ENCODE data around the gene SGTB. TPM values are rescaled to one million over a fixed set of nuclear protein-coding genes. Genes with fewer than 3 reads are reported as not detected.

Gene SGTB
- total RNA-seq, 2 experiments from 2014 or later: 17.0 to 18.5 TPM

DNA sequence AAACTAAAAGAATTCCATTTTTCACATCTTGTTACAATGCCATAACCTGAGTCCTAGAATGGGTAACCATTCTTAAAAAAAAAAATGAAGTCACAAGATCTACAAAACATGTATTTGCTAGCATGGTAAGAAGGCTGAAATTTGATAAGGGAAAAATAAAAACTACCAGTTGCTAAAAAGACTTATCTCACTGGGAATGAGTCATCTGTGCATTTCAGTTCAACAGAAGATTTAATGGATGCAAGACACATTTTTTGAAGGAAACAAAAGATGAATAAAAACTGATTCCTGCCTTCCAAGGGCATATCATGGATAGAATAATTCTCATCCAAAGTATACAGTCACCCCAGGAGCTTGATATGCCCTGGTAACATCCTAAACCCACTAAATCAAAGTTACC is 47.2 kb downstream of the SGTB start:
- no peak for ATAC-seq
- ChIA-PET CTCF (interaction anchor here (0.8 kb wide), 1 partner anchor 12 kb away, joined by 3 read pairs; no protein-coding TSS in a partner anchor), POLR2A (no interaction called here)
- Mint-ChIP-seq H3K4me3 (no peak overlapping the region), H3K27me3 (no peaks in the 10 kb centered on the region), H3K9me3 (no peaks in the 10 kb centered on the region), H3K4me1 (ENCODE audit: low read depth) (peaks cover 40% of the 10 kb centered on the region), H3K27ac (peak overlapping the region; percentile 66), H3K36me3 (ENCODE audit: low read depth) (peaks cover 46% of the 10 kb centered on the region)
- intact Hi-C loops (cut with micrococcal nuclease): no loop called here
- no peak for DNase-seq
- TF ChIP-seq, protein P1, sequence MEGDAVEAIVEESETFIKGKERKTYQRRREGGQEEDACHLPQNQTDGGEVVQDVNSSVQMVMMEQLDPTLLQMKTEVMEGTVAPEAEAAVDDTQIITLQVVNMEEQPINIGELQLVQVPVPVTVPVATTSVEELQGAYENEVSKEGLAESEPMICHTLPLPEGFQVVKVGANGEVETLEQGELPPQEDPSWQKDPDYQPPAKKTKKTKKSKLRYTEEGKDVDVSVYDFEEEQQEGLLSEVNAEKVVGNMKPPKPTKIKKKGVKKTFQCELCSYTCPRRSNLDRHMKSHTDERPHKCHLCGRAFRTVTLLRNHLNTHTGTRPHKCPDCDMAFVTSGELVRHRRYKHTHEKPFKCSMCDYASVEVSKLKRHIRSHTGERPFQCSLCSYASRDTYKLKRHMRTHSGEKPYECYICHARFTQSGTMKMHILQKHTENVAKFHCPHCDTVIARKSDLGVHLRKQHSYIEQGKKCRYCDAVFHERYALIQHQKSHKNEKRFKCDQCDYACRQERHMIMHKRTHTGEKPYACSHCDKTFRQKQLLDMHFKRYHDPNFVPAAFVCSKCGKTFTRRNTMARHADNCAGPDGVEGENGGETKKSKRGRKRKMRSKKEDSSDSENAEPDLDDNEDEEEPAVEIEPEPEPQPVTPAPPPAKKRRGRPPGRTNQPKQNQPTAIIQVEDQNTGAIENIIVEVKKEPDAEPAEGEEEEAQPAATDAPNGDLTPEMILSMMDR (IDR thresholded peaks at IDR 0.05): no peak

DNA sequence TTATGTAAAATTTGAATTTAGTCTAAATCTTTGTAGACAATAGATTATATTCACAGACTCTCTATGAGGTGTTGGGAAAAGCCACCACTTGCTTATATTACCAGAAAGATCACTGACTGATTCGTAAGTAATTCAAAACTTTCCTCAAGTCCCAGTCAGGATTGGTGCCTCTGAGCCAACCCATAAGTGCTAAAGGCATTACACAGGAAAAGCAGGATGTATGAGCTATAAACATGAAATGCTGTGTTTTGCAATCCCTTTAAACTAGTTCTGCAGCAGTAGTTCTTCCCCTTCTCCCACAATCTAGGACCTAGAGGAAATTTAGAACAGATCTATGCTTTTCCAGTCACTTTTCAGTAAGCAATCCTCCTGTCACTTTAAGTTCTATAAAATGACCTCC is 49.1 kb downstream of the SGTB start:
- Mint-ChIP-seq H3K4me1 (ENCODE audit: low read depth) (peaks cover 32% of the 10 kb centered on the region), H3K9me3 (no peaks in the 10 kb centered on the region), H3K36me3 (ENCODE audit: low read depth) (peaks cover 32% of the 10 kb centered on the region), H3K27me3 (no peaks in the 10 kb centered on the region), H3K27ac (peak overlapping the region; percentile 9), H3K4me3 (no peak overlapping the region)
- ATAC-seq (no peak), DNase-seq (no peak)
- TF ChIP-seq, protein P1 (IDR thresholded peaks at IDR 0.05): no peak
- ChIA-PET POLR2A (interaction anchor here (1.2 kb wide), 1 partner anchor 47 kb away, joined by 4 read pairs; no protein-coding TSS in a partner anchor), CTCF (interaction anchor here (1.0 kb wide), 1 partner anchor 41 kb away, joined by 3 read pairs; no protein-coding TSS in a partner anchor)
- intact Hi-C loops (cut with micrococcal nuclease): no loop called here

DNA sequence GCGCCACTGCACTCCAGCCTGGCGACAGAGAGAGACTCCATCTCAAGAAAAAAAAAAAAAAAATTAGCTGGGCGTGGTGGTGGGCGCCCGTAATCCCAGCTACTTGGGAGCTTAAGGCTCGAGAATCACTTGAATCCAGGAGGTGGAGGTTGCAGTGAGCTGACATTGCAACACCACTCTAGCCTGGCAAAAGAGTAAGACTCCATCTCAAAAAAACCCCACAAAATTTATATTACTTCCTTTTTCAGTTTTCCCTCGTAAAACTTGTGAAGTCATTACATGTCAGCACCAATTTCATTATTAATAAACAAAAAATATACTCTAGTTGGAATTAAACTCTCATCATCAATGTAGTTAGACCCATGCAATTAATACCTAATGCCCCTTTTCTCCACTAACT is 53.2 kb downstream of the SGTB start:
- intact Hi-C loops (cut with micrococcal nuclease): no loop called here
- Mint-ChIP-seq H3K4me3 (no peak overlapping the region), H3K27ac (no peak overlapping the region), H3K9me3 (no peaks in the 10 kb centered on the region), H3K27me3 (no peaks in the 10 kb centered on the region), H3K4me1 (ENCODE audit: low read depth) (peaks cover 1% of the 10 kb centered on the region), H3K36me3 (ENCODE audit: low read depth) (peaks cover 3% of the 10 kb centered on the region)
- TF ChIP-seq, protein P1 (IDR thresholded peaks at IDR 0.05): no peak
- no peak for DNase-seq
- POLR2A ChIA-PET: no interaction called here
- CTCF ChIA-PET: no interaction called here
- no peak for ATAC-seq

DNA sequence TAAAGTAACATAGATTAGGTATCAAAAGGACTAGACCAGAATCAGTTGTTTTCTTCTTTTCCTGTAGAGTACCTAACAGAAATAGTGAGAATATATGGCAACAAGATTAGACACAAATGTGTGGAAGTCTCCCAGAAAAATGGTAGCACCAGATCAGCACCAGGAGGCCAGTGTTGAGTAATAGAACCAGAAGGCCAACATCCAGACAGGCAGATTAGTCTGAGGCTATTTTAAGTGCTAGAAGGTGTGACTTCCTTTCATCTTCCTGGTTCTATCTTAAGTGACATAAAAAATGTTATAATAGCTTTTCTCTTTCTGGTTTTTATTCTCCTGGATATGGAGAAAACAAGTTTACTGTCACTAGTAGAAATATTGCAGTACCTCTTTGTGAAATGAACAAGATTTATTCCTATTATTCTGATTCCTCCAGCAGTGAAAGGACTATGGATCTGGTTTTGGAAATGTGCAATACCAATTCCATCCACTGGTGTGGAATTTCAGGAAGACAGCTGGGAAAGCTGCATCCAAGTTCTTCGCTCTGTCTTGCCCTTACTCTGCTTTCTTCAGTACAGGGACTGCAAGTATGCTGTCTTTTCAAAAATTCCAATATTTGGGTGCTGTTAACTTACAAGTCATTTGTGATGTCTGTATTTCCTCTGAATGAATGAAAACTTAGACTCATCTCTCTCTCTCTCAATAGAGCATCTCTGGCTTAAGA is 57.9 kb downstream of the SGTB start:
- peaks cover 11% of the 10 kb centered on the region for H3K36me3 Mint-ChIP-seq (ENCODE audit: low read depth)
- H3K27me3 Mint-ChIP-seq: no peaks in the 10 kb centered on the region
- peaks cover 8% of the 10 kb centered on the region for H3K4me1 Mint-ChIP-seq (ENCODE audit: low read depth)
- TF ChIP-seq, protein P1 (IDR thresholded peaks at IDR 0.05): no peak
- ChIA-PET POLR2A (no interaction called here), CTCF (interaction anchor here (1.3 to 2.2 kb wide), 3 partner anchors 11 to 21 kb away, joined by 3 to 7 read pairs (median 4); no protein-coding TSS in a partner anchor)
- ATAC-seq (no peak), DNase-seq (no peak)
- H3K27ac Mint-ChIP-seq: peak overlapping the region; percentile 80
- no peaks in the 10 kb centered on the region for H3K9me3 Mint-ChIP-seq
- no peak overlapping the region for H3K4me3 Mint-ChIP-seq
- intact Hi-C loops (cut with micrococcal nuclease): no loop called here

DNA sequence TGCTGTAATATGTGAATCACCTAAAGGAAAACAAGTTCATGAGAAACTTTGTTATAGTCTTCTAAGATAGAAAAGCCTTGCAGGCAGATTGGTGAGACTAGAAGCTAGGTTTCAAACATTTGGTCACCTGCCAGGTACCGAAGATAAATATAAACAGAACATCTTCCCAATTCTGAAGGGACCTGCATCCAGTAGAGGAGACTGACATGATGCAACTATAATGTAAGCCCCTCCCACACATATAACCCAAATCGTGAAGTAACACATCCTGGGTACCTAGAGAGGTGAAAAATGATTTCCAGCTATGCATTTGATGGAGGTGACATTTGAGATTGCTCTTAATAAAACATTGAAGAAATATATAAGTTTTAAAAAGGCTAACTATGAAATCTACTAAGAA is 67.2 kb downstream of the SGTB start:
- Mint-ChIP-seq H3K4me3 (no peak overlapping the region), H3K36me3 (ENCODE audit: low read depth) (peaks cover 18% of the 10 kb centered on the region), H3K27me3 (no peaks in the 10 kb centered on the region), H3K4me1 (ENCODE audit: low read depth) (peaks cover 2% of the 10 kb centered on the region), H3K27ac (peak overlapping the region; percentile 62), H3K9me3 (no peaks in the 10 kb centered on the region)
- intact Hi-C loops (cut with micrococcal nuclease): no loop called here
- ChIA-PET CTCF (no interaction called here), POLR2A (no interaction called here)
- DNase-seq (no peak), ATAC-seq (peak; percentile 27)
- TF ChIP-seq, protein P1 (IDR thresholded peaks at IDR 0.05): no peak

All from activated CD8-positive, alpha-beta T cell treated with anti-CD3 and anti-CD28 coated beads for 36 hours (primary cell).